ENCODE results near the gene SLC6A3.

GRCh38 chr5:1462358-1462757, 17.1 kb upstream of the SLC6A3 start:
- TF ChIP-seq CTCF (IDR thresholded peaks at IDR 0.05; ENCODE audit: insufficient read depth, low read length): no peak
- no peak for TF ChIP-seq POLR2AphosphoS5 (IDR thresholded peaks at IDR 0.05; ENCODE audit: low read depth)
- TF ChIP-seq SPI1 (IDR thresholded peaks at IDR 0.05; ENCODE audit: borderline replicate concordance, low read depth): no peak
